WTC11 (cell line): ENCODE results near the gene AQP3.

Experiments used
- ATF1 ChIP-seq: sonication (generic); formaldehyde crosslinking; IDR thresholded peaks from 2 replicates; pipeline ENCODE4 v1.8.1; 2023; ENCODE audit warnings: mild to moderate bottlenecking, moderate library complexity, missing genetic modification reagents
- CTCF ChIP-seq: fragments of 200-600 bp; IDR thresholded peaks from 2 replicates; pipeline ENCODE4 v1.8.0; 2022; ENCODE audit warnings: antibody characterized with exemption

- TF ChIP-seq ATF1 (CRISPR knock-in tag) = no peak
- no peak for TF ChIP-seq CTCF
Observed at GRCh38 chr9:33465596-33466564, 18.5 kb upstream of the AQP3 start.
